ENCODE data around the gene CACYBP. TPM values are rescaled to one million over a fixed set of nuclear protein-coding genes. Genes with fewer than 3 reads are reported as not detected.
A peak's percentile ranks its signal among the peaks of the same experiment; 100 is the strongest.

Gene CACYBP
- total and polyA plus RNA-seq, 2 of the 8 experiments (the other 6 are each of a cell fraction or from before 2014, with no cell fraction given): 28.3 to 247 TPM

- Histone ChIP-seq H3K36me3 (ENCODE audit: control insufficient read depth in 2 of 4, insufficient read depth in 4 of 4, low read length in 3 of 4) (peaks cover 0 to 68% (median 27%) of the 10 kb centered on the region in 4 experiments; a peak in 6 of 8 replicates), H3K14ac (ENCODE audit: insufficient read length) (no peak overlapping the region), H3K79me1 (ENCODE audit: low read depth, low read length) (0 out of 2 replicates have a peak, but pooled peaks cover 2% of the 10 kb centered on the region), H4K20me1 (replicated peaks in 1 of 2; ENCODE audit: control insufficient read depth in 1 of 2, insufficient read depth in 2 of 2, low read length in 2 of 2) (peaks cover 0 to 7% of the 10 kb centered on the region in 2 experiments), H2BK120ac (replicated peaks; ENCODE audit: low read depth, low read length) (no peak overlapping the region), H2BK5ac (ENCODE audit: low read depth, low read length) (no peak overlapping the region), H3K4me1 (replicated peaks in 1 of 4; ENCODE audit: control insufficient read depth in 3 of 4, insufficient read depth in 4 of 4, low read length in 3 of 4) (peaks cover 0 to 2% (median 0%) of the 10 kb centered on the region in 4 experiments; a peak in 1 of 7 replicates), H3K4me2 (ENCODE audit: insufficient read depth in 1 of 2, low read depth in 2 of 2, low read length in 2 of 2) (no peak overlapping the region), H3K4ac (replicated peaks; ENCODE audit: insufficient read length, low read depth, low read length) (no peak overlapping the region), H2BK15ac (ENCODE audit: low read length) (no peak overlapping the region), H4K5ac (ENCODE audit: insufficient read length, low read depth, low read length) (no peak overlapping the region), H2BK20ac (ENCODE audit: low read length) (no peak overlapping the region), H2AK5ac (ENCODE audit: low read depth, low read length) (no peak overlapping the region), H3K9me3 (ENCODE audit: insufficient read depth in 2 of 2, low read depth in 1 of 2, low read length in 1 of 2) (no peaks in the 10 kb centered on the region), H3K27me3 (replicated peaks in 1 of 4; ENCODE audit: control insufficient read depth in 3 of 4, extremely low read depth in 1 of 4, insufficient read depth in 3 of 4, low read length in 3 of 4) (no peaks in the 10 kb centered on the region), H3K9ac (replicated peaks in 1 of 4; ENCODE audit: extremely low read depth in 1 of 4, low read depth in 3 of 4, low read length in 3 of 4) (no peak overlapping the region), H3K23me2 (ENCODE audit: low read depth, low read length) (no peaks in the 10 kb centered on the region), H2AFZ (ENCODE audit: low read length) (no peak overlapping the region), H3K18ac (ENCODE audit: extremely low read depth, low read length) (no peak overlapping the region), H3K23ac (ENCODE audit: insufficient read length) (no peak overlapping the region), H2BK12ac (ENCODE audit: low read depth, low read length) (no peak overlapping the region), H4K91ac (replicated peaks; ENCODE audit: insufficient read length, low read length) (no peak overlapping the region), H3K56ac (replicated peaks; ENCODE audit: insufficient read length, low read depth, low read length) (no peak overlapping the region), H3K79me2 (ENCODE audit: control insufficient read depth in 1 of 2, insufficient read depth in 2 of 2, low read length in 2 of 2) (peaks cover 0 to 25% of the 10 kb centered on the region in 2 experiments; a peak in 2 of 4 replicates), H3K4me3 (ENCODE audit: extremely low read depth in 1 of 4, insufficient read depth in 2 of 4, low read depth in 3 of 4, low read length in 4 of 4) (no peak overlapping the region), H3K27ac (ENCODE audit: low read depth, low read length) (no peak overlapping the region), H4K8ac (ENCODE audit: extremely low read depth, insufficient read depth, low read length) (no peak overlapping the region)
- ChIA-PET CTCF (ENCODE audit: partially characterized antibody) (interaction anchor here (0.6 to 1.9 kb wide), 2 partner anchors 23 to 26 kb away, joined by 3 to 9 read pairs; no protein-coding TSS in a partner anchor), POLR2A (ENCODE audit: partially characterized antibody) (no interaction called here)
- no peak for FAIRE-seq
- no peak for DNase-seq (ENCODE audit: low read depth in 1 of 2, low spot score in 2 of 2)
- 92% methylated on average over 2 of the region's 2 CpGs; no CpG with 5 or more reads in 1 of the 2 experiments for WGBS, 2 experiments (ENCODE audit: extremely low coverage in 1 of 2, insufficient coverage in 1 of 2, insufficient read length in 1 of 2, insufficient replicate concordance in 2 of 2, low coverage in 1 of 2, low lambda C conversion rate in 2 of 2, missing lambda C conversion rate in 1 of 2)
- TF ChIP-seq CEBPB (IDR thresholded peaks at IDR 0.05; ENCODE audit: low read depth, low read length): peak; percentile 27; the same call in 1 of the 2 replicates
- no peak for TF ChIP-seq HDAC6 (IDR thresholded peaks at IDR 0.05; ENCODE audit: low read depth, low read length)
Measured at GRCh38 chr1:174960362-174960761, 39.4 kb upstream of the CACYBP start.
